Peyer's patch (tissue), 4 donors: Measurements from ENCODE around the gene NANOS2.

Experiments used
- CTCF ChIP-seq, 6 experiments: fragments of 450-650 bp in 4 of 6; fragments of 200-600 bp in 2 of 6; sonication (generic) in 1 of 6; IDR thresholded peaks; one replicate each; pipeline ENCODE4 v1.5.1; 2017 to 2019; ENCODE audit warnings: antibody characterized with exemption in 6 of 6, mild to moderate bottlenecking in 3 of 6, moderate library complexity in 1 of 6
- POLR2A ChIP-seq, 2 donors: fragments of 450-650 bp; IDR thresholded peaks; one replicate each; pipeline ENCODE4 v1.5.1; 2017; ENCODE audit warnings: antibody characterized with exemption in 2 of 2, mild to moderate bottlenecking in 2 of 2, moderate library complexity in 2 of 2

GRCh38 chr19:45874620-45874966 is 40.0 kb downstream of the NANOS2 start:
- TF ChIP-seq CTCF (IDR thresholded peaks at IDR 0.05) (no peak), POLR2A (IDR thresholded peaks at IDR 0.05) (no peak)
